CD4-positive, alpha-beta memory T cell (primary cell): Measurements from ENCODE around the gene ABCD4. TPM values are rescaled to one million over a fixed set of nuclear protein-coding genes. Genes with fewer than 3 reads are reported as not detected.
A peak's percentile ranks its signal among the peaks of the same experiment; 100 is the strongest.

ENCODE experiments used
- CTCF ChIA-PET: fragments of 350-600 bp; sonication (Branson Sonifier 250); formaldehyde crosslinking; loops from one replicate; lab custom pipeline; 2021; ENCODE audit warnings: inconsistent platforms; ENCODE audit not compliant: partially characterized antibody; lab: Charles Lee
- POLR2A ChIA-PET: fragments of 350-600 bp; sonication (Branson Sonifier 250); formaldehyde crosslinking; loops from one replicate; lab custom pipeline; 2021; ENCODE audit not compliant: partially characterized antibody; lab: Charles Lee
- DNase-seq, 5 donors: peaks; one replicate each; pipeline versions ENCODE4 v3.0.0 to v3.0.0-alpha.2; 2020 to 2022; ENCODE audit warnings: mixed read lengths in 1 of 5
- H3K27ac ChIP-seq: one replicate; pipeline ENCODE4 v1.7.0; 2013; ENCODE audit warnings: low read depth, low read length
- H3K27me3 ChIP-seq: 2 replicates; pipeline ENCODE4 v1.7.0; 2013; ENCODE audit warnings: mild to moderate bottlenecking, low read length, moderate library complexity; ENCODE audit not compliant: insufficient read depth
- H3K36me3 ChIP-seq: 2 replicates; pipeline ENCODE4 v1.7.0; 2013; ENCODE audit warnings: mild to moderate bottlenecking, low read length, moderate library complexity; ENCODE audit not compliant: insufficient read depth
- H3K4me1 ChIP-seq: 2 replicates; pipeline ENCODE4 v1.7.0; 2013; ENCODE audit warnings: mild to moderate bottlenecking, low read length, moderate library complexity; ENCODE audit not compliant: insufficient read depth
- H3K4me3 ChIP-seq, 2 donors: one replicate each; pipeline ENCODE4 v1.7.0; 2013; ENCODE audit warnings: low read length in 2 of 2, mild to moderate bottlenecking in 1 of 2
- H3K9me3 ChIP-seq, 2 donors: one replicate each; pipeline ENCODE4 v1.7.0; 2013; ENCODE audit warnings: low read length in 2 of 2, control low read depth in 1 of 2; ENCODE audit not compliant: control insufficient read depth in 1 of 2
- H3K27ac Mint-ChIP-seq, 7 donors: one replicate each; pipeline ENCODE4 v1.8.0; 2020 to 2021; ENCODE audit warnings: mixed read lengths in 7 of 7, mild to moderate bottlenecking in 6 of 7, inconsistent platforms in 3 of 7, moderate library complexity in 3 of 7
- H3K27me3 Mint-ChIP-seq, 2 donors: one replicate each; pipeline ENCODE4 v1.8.0; 2020 to 2021; ENCODE audit warnings: mixed read lengths in 2 of 2
- H3K36me3 Mint-ChIP-seq, 2 donors: one replicate each; pipeline ENCODE4 v1.8.0; 2020 to 2021; ENCODE audit warnings: mixed read lengths in 2 of 2, inconsistent platforms in 1 of 2, mild to moderate bottlenecking in 1 of 2
- H3K4me1 Mint-ChIP-seq, 4 donors: one replicate each; pipeline ENCODE4 v1.8.0; 2020 to 2021; ENCODE audit warnings: mixed read lengths in 4 of 4, mild to moderate bottlenecking in 1 of 4
- H3K4me3 Mint-ChIP-seq, 8 donors: one replicate each; pipeline ENCODE4 v1.8.0; 2020 to 2021; ENCODE audit warnings: mixed read lengths in 8 of 8, mild to moderate bottlenecking in 7 of 8, moderate library complexity in 6 of 8, inconsistent platforms in 3 of 8
- H3K9me3 Mint-ChIP-seq, 8 donors: one replicate each; pipeline ENCODE4 v1.8.0; 2020 to 2021; ENCODE audit warnings: mixed read lengths in 8 of 8, mild to moderate bottlenecking in 5 of 8, inconsistent platforms in 3 of 8, moderate library complexity in 1 of 8
- intact Hi-C: fragments of 100-400 bp; cut with micrococcal nuclease; formaldehyde crosslinking; loops from one replicate; pipeline ENCODE4 v1.15.1; 2023
- polyA plus RNA-seq, 2 donors: library from polyadenylated mRNA; unstranded; fragments of 300-500 nt; fragmentation: Illumina TruSeq; gene quantifications; one replicate each; pipeline ENCODE4 v1.2.3, GENCODE V29; 2021
- total RNA-seq, 2 experiments: library from RNA; stranded (reverse); gene quantifications; one replicate each; pipeline ENCODE4 v1.2.3, GENCODE V29; 2021

ABCD4 gene
- total and polyA plus RNA-seq, 4 experiments from 2014 or later = 24.8 to 102 (median 63.1) TPM

GRCh38 chr14:74301594-74302151 is 1.1 kb downstream of the ABCD4 start:
- peaks cover 0 to 1% (median 0%) of the 10 kb centered on the region in 8 donors for H3K9me3 Mint-ChIP-seq
- POLR2A ChIA-PET = interaction anchor here (0.6 kb wide), 1 partner anchor 119 kb away, joined by 3 read pairs; no protein-coding TSS in a partner anchor
- no peaks in the 10 kb centered on the region for H3K9me3 ChIP-seq
- peaks cover 21 to 34% of the 10 kb centered on the region in 2 donors for H3K36me3 Mint-ChIP-seq
- intact Hi-C loops = loop anchor here (2.0 to 5.0 kb wide), 5 partner anchors 191 to 1359 kb away; partner anchors contain the start of genes AREL1, ERG28, FCF1 and ISCA2
- peak overlapping the region; percentile 65 for H3K27ac ChIP-seq
- H3K36me3 ChIP-seq = peaks cover 22% of the 10 kb centered on the region
- peak overlapping the region; percentile 58 to 94 for H3K4me3 ChIP-seq
- H3K4me1 ChIP-seq = peaks cover 29% of the 10 kb centered on the region
- peak overlapping the region; percentile 82 to 98 (median 94) for H3K27ac Mint-ChIP-seq
- H3K27me3 ChIP-seq = no peaks in the 10 kb centered on the region
- H3K27me3 Mint-ChIP-seq = no peaks in the 10 kb centered on the region
- DNase-seq = no peak
- CTCF ChIA-PET = interaction anchor here (1.5 kb wide), 2 partner anchors 11 to 12 kb away, joined by 3 to 5 read pairs; no protein-coding TSS in a partner anchor
- H3K4me1 Mint-ChIP-seq = peaks cover 26 to 56% (median 32%) of the 10 kb centered on the region in 4 donors
- H3K4me3 Mint-ChIP-seq = peak overlapping the region; percentile 87 to 99 (median 98)

DNA sequence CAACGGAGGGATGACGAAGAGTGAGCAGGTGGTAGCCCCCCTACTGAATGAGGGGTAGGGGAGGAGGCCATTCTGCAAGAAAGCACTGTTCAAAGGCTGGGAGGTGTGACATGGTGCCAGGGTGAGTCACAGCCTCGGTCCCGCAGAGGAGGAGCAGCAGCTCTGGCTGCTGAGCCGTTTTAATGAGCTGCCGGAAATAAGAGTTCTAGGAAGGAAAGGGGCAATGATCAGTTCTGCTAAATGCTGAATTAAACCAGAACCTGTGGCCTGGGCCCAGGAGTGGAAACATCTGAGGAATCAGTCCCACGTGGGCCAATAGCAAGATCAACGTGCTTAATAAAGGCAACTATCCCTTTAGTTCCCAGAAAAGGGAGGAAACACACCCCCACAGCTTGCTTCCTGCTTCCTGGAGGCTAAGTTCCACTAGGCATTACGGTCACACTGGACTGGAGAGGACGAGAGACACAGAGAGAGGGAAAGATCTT is 3.6 kb downstream of the ABCD4 start:
- Histone ChIP-seq H3K27ac (peak overlapping the region; percentile 21), H3K4me3 (no peak overlapping the region), H3K9me3 (no peaks in the 10 kb centered on the region), H3K4me1 (peaks cover 29% of the 10 kb centered on the region), H3K36me3 (peaks cover 47% of the 10 kb centered on the region), H3K27me3 (no peaks in the 10 kb centered on the region)
- Mint-ChIP-seq H3K9me3 (peaks cover 0 to 4% (median 0%) of the 10 kb centered on the region in 8 donors), H3K4me1 (peaks cover 26 to 54% (median 34%) of the 10 kb centered on the region in 4 donors), H3K27me3 (no peaks in the 10 kb centered on the region), H3K36me3 (peaks cover 35 to 56% of the 10 kb centered on the region in 2 donors), H3K4me3 (peak overlapping the region in 6 of 8 donors; percentile 11 to 46 (median 38)), H3K27ac (peak overlapping the region in 6 of 7 donors; percentile 12 to 81 (median 64))
- intact Hi-C loops = no loop called here
- CTCF ChIA-PET = interaction anchor here (2.0 kb wide), 1 partner anchor 48 kb away, joined by 5 read pairs; no protein-coding TSS in a partner anchor
- POLR2A ChIA-PET = no interaction called here
- peak in 1 of 5 donors; percentile 50 for DNase-seq

GRCh38 chr14:74297986-74298385 is 4.7 kb downstream of the ABCD4 start:
- no peaks in the 10 kb centered on the region for H3K27me3 ChIP-seq
- no peak for DNase-seq
- intact Hi-C loops = no loop called here
- Mint-ChIP-seq H3K27me3 (no peaks in the 10 kb centered on the region), H3K9me3 (peaks cover 0 to 4% (median 0%) of the 10 kb centered on the region in 8 donors), H3K4me1 (peaks cover 25 to 43% (median 28%) of the 10 kb centered on the region in 4 donors), H3K36me3 (peaks cover 38 to 65% of the 10 kb centered on the region in 2 donors), H3K4me3 (no peak overlapping the region), H3K27ac (peak overlapping the region in 2 of 7 donors; percentile 30 to 90)
- no peaks in the 10 kb centered on the region for H3K9me3 ChIP-seq
- ChIA-PET CTCF (interaction anchor here (1.1 to 2.0 kb wide), 3 partner anchors 41 to 88 kb away, joined by 3 to 5 read pairs (median 3); no protein-coding TSS in a partner anchor), POLR2A (interaction anchor here (1.4 kb wide), 1 partner anchor 16 kb away, joined by 3 read pairs; no protein-coding TSS in a partner anchor)
- no peak overlapping the region for H3K4me3 ChIP-seq
- H3K36me3 ChIP-seq = peaks cover 47% of the 10 kb centered on the region
- H3K27ac ChIP-seq = no peak overlapping the region
- H3K4me1 ChIP-seq = peaks cover 18% of the 10 kb centered on the region

DNA sequence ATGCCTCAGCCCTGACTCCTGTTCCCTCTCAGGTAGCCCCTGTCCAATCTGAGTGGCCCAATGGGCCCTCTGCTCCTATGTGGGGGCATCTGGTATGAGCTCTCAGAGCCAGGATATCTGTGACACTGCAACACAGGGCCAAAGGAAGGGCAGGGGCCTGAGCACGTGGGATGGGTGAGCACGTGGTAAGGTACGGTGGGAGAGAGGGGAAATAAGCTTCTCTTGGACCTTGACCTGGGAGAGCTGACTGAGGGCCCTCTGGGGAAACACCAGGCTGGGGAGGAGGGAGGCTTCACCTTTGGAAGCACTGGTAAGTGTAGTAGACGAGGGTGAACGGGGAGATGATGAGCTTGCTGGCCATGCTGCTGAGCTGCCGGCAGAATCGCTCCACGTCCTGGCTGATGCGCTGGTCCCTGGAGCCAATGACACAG is 6.7 kb downstream of the ABCD4 start:
- H3K4me1 ChIP-seq = peaks cover 8% of the 10 kb centered on the region
- no peak overlapping the region for H3K4me3 ChIP-seq
- peaks cover 65% of the 10 kb centered on the region for H3K36me3 ChIP-seq
- POLR2A ChIA-PET = interaction anchor here (1.3 kb wide), 1 partner anchor 9 kb away, joined by 4 read pairs; no protein-coding TSS in a partner anchor
- no peak for DNase-seq
- Mint-ChIP-seq H3K27ac (peak overlapping the region in 2 of 7 donors; percentile 43 to 59), H3K9me3 (peaks cover 0 to 3% (median 0%) of the 10 kb centered on the region in 8 donors), H3K36me3 (peaks cover 52 to 78% of the 10 kb centered on the region in 2 donors), H3K27me3 (no peaks in the 10 kb centered on the region), H3K4me3 (no peak overlapping the region), H3K4me1 (peaks cover 14 to 30% (median 16%) of the 10 kb centered on the region in 4 donors)
- no peaks in the 10 kb centered on the region for H3K27me3 ChIP-seq
- intact Hi-C loops = no loop called here
- H3K27ac ChIP-seq = no peak overlapping the region
- CTCF ChIA-PET = interaction anchor here (1.2 to 1.7 kb wide), 2 partner anchors 9 to 16 kb away, joined by 4 to 5 read pairs; no protein-coding TSS in a partner anchor
- no peaks in the 10 kb centered on the region for H3K9me3 ChIP-seq

DNA sequence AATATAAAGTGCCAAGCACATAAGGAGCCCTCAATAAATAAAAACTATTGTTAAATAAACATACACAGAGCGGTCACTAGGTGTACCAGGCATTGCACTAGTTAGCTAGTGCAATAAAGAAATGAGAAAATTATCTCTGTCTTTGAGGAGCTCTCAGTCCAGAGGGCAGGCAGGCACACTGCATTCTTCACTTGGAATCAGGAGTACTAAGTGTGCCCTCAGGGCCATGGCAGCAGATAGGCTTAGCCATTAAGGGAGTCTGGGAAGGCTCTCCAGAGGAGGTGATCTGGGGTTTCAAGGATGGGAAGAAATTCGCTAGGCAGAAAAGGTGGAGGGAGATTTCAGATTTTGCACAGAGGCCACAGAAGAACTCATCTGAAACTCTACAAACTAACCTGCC is 9.1 kb downstream of the ABCD4 start:
- no peak for DNase-seq
- H3K4me1 Mint-ChIP-seq = peaks cover 2 to 19% (median 6%) of the 10 kb centered on the region in 4 donors
- H3K27ac ChIP-seq = no peak overlapping the region
- H3K4me3 ChIP-seq = no peak overlapping the region
- no peaks in the 10 kb centered on the region for H3K27me3 ChIP-seq
- no peaks in the 10 kb centered on the region for H3K27me3 Mint-ChIP-seq
- H3K36me3 Mint-ChIP-seq = peaks cover 53 to 84% of the 10 kb centered on the region in 2 donors
- CTCF ChIA-PET = interaction anchor here (1.4 kb wide), 1 partner anchor 12 kb away, joined by 3 read pairs; no protein-coding TSS in a partner anchor
- H3K27ac Mint-ChIP-seq = no peak overlapping the region
- H3K36me3 ChIP-seq = peaks cover 64% of the 10 kb centered on the region
- no peak overlapping the region for H3K4me3 Mint-ChIP-seq
- intact Hi-C loops = no loop called here
- no peaks in the 10 kb centered on the region for H3K9me3 ChIP-seq
- H3K9me3 Mint-ChIP-seq = peaks cover 0 to 3% (median 0%) of the 10 kb centered on the region in 8 donors
- H3K4me1 ChIP-seq = no peaks in the 10 kb centered on the region
- POLR2A ChIA-PET = no interaction called here

GRCh38 chr14:74292061-74292460 is 10.7 kb downstream of the ABCD4 start:
- CTCF ChIA-PET = interaction anchor here (1.1 to 1.8 kb wide), 2 partner anchors 10 to 23 kb away, joined by 4 to 5 read pairs; partner anchors contain the start of gene ABCD4
- Mint-ChIP-seq H3K27ac (peak overlapping the region in 1 of 7 donors; percentile 46), H3K36me3 (peaks cover 46 to 81% of the 10 kb centered on the region in 2 donors), H3K27me3 (no peaks in the 10 kb centered on the region), H3K4me3 (no peak overlapping the region), H3K9me3 (peaks cover 0 to 3% (median 0%) of the 10 kb centered on the region in 8 donors), H3K4me1 (peaks cover 0 to 7% (median 4%) of the 10 kb centered on the region in 4 donors)
- H3K27me3 ChIP-seq = no peaks in the 10 kb centered on the region
- DNase-seq = no peak
- no peaks in the 10 kb centered on the region for H3K9me3 ChIP-seq
- H3K4me1 ChIP-seq = no peaks in the 10 kb centered on the region
- no peak overlapping the region for H3K27ac ChIP-seq
- POLR2A ChIA-PET = no interaction called here
- peaks cover 57% of the 10 kb centered on the region for H3K36me3 ChIP-seq
- H3K4me3 ChIP-seq = no peak overlapping the region
- intact Hi-C loops = no loop called here

DNA sequence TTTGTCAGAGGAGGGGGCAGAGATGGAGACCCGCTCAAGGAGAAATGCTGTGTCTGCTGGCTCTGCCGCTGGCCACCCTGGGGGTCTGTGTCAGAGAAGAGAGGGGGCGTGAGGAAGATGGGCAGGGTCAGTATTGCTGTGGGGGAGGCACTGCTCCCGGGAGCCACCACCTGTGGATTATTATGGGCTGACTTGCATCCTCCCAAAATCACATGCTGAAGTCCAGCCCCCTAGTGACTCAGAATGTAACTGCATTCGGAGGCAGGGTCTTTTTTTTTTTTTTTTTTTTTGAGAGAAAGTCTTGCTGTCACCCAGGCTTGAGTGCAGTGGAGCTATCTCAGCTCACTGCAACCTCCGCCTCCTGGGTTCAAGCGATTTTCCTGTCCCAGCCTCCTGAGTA is 12.3 kb downstream of the ABCD4 start:
- H3K27me3 ChIP-seq = no peaks in the 10 kb centered on the region
- no peak overlapping the region for H3K27ac Mint-ChIP-seq
- ChIA-PET CTCF (interaction anchor here (0.9 to 1.8 kb wide), 2 partner anchors 12 to 23 kb away, joined by 3 to 5 read pairs; partner anchors contain the start of gene ABCD4), POLR2A (no interaction called here)
- H3K4me3 Mint-ChIP-seq = no peak overlapping the region
- peaks cover 52% of the 10 kb centered on the region for H3K36me3 ChIP-seq
- H3K4me3 ChIP-seq = no peak overlapping the region
- intact Hi-C loops = no loop called here
- H3K9me3 Mint-ChIP-seq = peaks cover 0 to 3% (median 0%) of the 10 kb centered on the region in 8 donors
- H3K27me3 Mint-ChIP-seq = no peaks in the 10 kb centered on the region
- no peak overlapping the region for H3K27ac ChIP-seq
- H3K9me3 ChIP-seq = no peaks in the 10 kb centered on the region
- peaks cover 49 to 81% of the 10 kb centered on the region in 2 donors for H3K36me3 Mint-ChIP-seq
- DNase-seq = peak in 2 of 5 donors; percentile 8 to 14
- peaks cover 0 to 7% (median 3%) of the 10 kb centered on the region in 4 donors for H3K4me1 Mint-ChIP-seq
- H3K4me1 ChIP-seq = no peaks in the 10 kb centered on the region
